ENCODE results near the gene GFER. TPM values are rescaled to one million over a fixed set of nuclear protein-coding genes. Genes with fewer than 3 reads are reported as not detected.

Gene GFER
- total RNA-seq, 1 experiment from 2014 or later, result 58.5 TPM

DNA sequence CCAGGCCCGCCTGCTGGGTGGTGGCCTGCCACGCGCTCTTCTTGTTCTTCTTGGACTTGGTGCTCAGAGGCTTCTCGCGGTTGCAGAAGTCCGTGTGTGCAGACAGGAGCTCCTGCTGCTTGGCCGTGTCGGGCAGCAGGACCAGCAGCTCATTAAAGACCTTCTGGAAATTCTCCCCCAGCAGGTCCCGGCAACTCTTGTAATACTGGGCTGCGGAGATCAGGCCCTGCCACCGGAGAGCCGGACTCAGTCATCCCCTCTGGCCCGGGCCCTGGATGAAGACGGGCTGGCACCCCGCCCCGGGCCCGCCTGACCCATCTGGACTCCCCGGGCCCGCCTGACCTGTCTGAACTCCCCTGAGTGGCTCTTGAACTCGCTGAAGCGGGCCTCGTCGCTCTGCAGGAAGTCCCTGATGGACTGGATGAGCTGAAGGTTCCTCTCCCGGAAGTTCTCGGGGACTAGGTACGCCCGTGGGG lies 14.4 kb downstream of the GFER start (continued):
- TF ChIP-seq, protein P1, sequence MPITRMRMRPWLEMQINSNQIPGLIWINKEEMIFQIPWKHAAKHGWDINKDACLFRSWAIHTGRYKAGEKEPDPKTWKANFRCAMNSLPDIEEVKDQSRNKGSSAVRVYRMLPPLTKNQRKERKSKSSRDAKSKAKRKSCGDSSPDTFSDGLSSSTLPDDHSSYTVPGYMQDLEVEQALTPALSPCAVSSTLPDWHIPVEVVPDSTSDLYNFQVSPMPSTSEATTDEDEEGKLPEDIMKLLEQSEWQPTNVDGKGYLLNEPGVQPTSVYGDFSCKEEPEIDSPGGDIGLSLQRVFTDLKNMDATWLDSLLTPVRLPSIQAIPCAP (CRISPR knock-in tag; IDR thresholded peaks at IDR 0.05), result no peak
- no peak for TF ChIP-seq HMGA2 (CRISPR knock-in tag; IDR thresholded peaks at IDR 0.05)
- TF ChIP-seq, protein P2, sequence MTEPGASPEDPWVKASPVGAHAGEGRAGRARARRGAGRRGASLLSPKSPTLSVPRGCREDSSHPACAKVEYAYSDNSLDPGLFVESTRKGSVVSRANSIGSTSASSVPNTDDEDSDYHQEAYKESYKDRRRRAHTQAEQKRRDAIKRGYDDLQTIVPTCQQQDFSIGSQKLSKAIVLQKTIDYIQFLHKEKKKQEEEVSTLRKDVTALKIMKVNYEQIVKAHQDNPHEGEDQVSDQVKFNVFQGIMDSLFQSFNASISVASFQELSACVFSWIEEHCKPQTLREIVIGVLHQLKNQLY (CRISPR knock-in tag; IDR thresholded peaks at IDR 0.05), result no peak
- TF ChIP-seq, protein P3, sequence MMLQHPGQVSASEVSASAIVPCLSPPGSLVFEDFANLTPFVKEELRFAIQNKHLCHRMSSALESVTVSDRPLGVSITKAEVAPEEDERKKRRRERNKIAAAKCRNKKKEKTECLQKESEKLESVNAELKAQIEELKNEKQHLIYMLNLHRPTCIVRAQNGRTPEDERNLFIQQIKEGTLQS (CRISPR knock-in tag; conservative IDR thresholded peaks at IDR 0.05), result no peak
- TF ChIP-seq PRRX2 (CRISPR knock-in tag; IDR thresholded peaks at IDR 0.05), result no peak
- no peak for TF ChIP-seq KAT7 (CRISPR knock-in tag; IDR thresholded peaks at IDR 0.05; ENCODE audit: borderline replicate concordance)
- TF ChIP-seq ERG (CRISPR knock-in tag; IDR thresholded peaks at IDR 0.05), result no peak
- no peak for TF ChIP-seq ZNF121 (CRISPR knock-in tag; IDR thresholded peaks at IDR 0.05)
- TF ChIP-seq ATF2 (CRISPR knock-in tag; IDR thresholded peaks at IDR 0.05; ENCODE audit: borderline replicate concordance, low read depth), result no peak

DNA sequence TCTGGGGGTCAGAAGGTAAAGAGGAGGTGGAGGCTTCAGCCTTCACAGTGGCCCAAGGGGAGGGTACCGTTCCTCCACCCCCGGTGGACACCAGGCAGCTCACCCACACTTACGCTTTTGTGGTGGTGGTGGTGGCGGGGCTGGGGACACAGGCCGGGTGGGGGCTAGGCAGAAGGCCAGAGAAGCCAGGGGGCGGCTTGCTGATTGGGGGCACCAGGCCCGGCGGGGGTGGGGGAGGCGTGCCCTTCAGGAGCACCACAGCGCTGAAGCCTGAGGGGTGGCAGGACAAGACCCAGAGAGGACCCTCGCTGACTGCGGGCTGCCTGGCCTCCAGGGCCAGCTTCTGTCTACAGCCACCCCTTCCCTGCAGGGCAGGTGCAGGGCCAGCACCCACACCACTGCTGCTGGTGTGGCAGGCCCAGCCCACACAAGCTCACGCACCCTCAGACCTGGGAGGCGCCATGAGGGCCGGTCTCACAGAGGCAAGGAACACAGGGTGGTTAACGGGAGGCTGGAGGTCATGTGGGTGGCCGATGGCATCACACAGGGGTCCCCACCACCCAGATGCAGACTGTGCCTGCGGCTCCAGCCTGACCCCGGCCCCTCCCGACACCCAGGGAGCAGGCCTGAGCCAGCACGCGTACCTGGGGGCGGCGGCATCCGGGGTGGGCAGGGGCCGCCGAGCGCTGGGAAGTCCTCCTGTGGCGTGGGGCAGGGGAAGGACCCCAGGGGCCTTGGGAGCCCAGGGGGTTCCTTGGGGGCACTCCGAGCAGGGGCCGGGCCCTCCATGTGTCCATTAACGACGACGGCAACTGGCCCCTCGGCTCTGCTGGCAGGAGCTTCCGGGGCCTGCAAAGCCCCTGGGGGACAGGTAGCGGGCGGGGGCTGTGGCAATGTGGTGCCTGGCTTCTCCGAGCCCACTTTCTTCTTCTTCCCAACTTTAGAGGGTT lies 15.1 kb downstream of the GFER start:
- no peaks in the 10 kb centered on the region for H3K27me3 Mint-ChIP-seq (ENCODE audit: low read depth)
- H3K9me3 Mint-ChIP-seq, result no peaks in the 10 kb centered on the region
- TF ChIP-seq ATF2 (CRISPR knock-in tag; IDR thresholded peaks at IDR 0.05; ENCODE audit: borderline replicate concordance, low read depth) (no peak), ESRRA (CRISPR knock-in tag; IDR thresholded peaks at IDR 0.05; ENCODE audit: borderline replicate concordance) (no peak), ATF1 (CRISPR knock-in tag; IDR thresholded peaks at IDR 0.05) (no peak), USF1 (CRISPR knock-in tag; IDR thresholded peaks at IDR 0.05) (no peak), ZNF219 (CRISPR knock-in tag; IDR thresholded peaks at IDR 0.05; ENCODE audit: borderline replicate concordance) (no peak), FOXJ3 (CRISPR knock-in tag; IDR thresholded peaks at IDR 0.05; ENCODE audit: borderline replicate concordance) (no peak), ZNF671 (CRISPR knock-in tag; IDR thresholded peaks at IDR 0.05) (no peak), NR1H2 (CRISPR knock-in tag; IDR thresholded peaks at IDR 0.05) (no peak)
- TF ChIP-seq, protein P1 (CRISPR knock-in tag; IDR thresholded peaks at IDR 0.05), result no peak
- TF ChIP-seq, protein P4, sequence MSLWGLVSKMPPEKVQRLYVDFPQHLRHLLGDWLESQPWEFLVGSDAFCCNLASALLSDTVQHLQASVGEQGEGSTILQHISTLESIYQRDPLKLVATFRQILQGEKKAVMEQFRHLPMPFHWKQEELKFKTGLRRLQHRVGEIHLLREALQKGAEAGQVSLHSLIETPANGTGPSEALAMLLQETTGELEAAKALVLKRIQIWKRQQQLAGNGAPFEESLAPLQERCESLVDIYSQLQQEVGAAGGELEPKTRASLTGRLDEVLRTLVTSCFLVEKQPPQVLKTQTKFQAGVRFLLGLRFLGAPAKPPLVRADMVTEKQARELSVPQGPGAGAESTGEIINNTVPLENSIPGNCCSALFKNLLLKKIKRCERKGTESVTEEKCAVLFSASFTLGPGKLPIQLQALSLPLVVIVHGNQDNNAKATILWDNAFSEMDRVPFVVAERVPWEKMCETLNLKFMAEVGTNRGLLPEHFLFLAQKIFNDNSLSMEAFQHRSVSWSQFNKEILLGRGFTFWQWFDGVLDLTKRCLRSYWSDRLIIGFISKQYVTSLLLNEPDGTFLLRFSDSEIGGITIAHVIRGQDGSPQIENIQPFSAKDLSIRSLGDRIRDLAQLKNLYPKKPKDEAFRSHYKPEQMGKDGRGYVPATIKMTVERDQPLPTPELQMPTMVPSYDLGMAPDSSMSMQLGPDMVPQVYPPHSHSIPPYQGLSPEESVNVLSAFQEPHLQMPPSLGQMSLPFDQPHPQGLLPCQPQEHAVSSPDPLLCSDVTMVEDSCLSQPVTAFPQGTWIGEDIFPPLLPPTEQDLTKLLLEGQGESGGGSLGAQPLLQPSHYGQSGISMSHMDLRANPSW (CRISPR knock-in tag; conservative IDR thresholded peaks at IDR 0.05; ENCODE audit: low read depth), result no peak
- peaks cover 24% of the 10 kb centered on the region for H3K36me3 Mint-ChIP-seq
- ChIA-PET CTCF (interaction anchor here (0.5 to 1.1 kb wide), 3 partner anchors 17 to 139 kb away, joined by 3 read pairs; no protein-coding TSS in a partner anchor), POLR2A (no interaction called here)
- ATAC-seq, result no peak
- H3K4me3 Mint-ChIP-seq, result no peak overlapping the region
- no peak for DNase-seq (ENCODE audit: low spot score)
- no peaks in the 10 kb centered on the region for H3K4me1 Mint-ChIP-seq
- H3K27ac Mint-ChIP-seq, result no peak overlapping the region
